SK-N-SH treated with all-trans-retinoic acid at 6 μM for 48 hours (cell line): ENCODE data around the gene AP3B1.

Experiments used
- ARNTL ChIP-seq: fragments of 450-650 bp; formaldehyde crosslinking; IDR thresholded peaks from 2 replicates; pipeline ENCODE4 v1.5.0; 2020; ENCODE audit warnings: low read depth, mild to moderate bottlenecking, moderate library complexity, borderline replicate concordance
- BACH2 ChIP-seq: fragments of 250-450 bp; sonication (Bioruptor Pico); IDR thresholded peaks from 2 replicates; pipeline ENCODE4 v1.9.0; 2021; ENCODE audit warnings: mild to moderate bottlenecking, borderline replicate concordance
- CREB5 ChIP-seq: fragments of 250-450 bp; sonication (Bioruptor Pico); IDR thresholded peaks from 2 replicates; pipeline ENCODE4 v1.5.1; 2020; ENCODE audit warnings: low read depth, mild to moderate bottlenecking, moderate library complexity
- CSDC2 ChIP-seq: fragments of 250-450 bp; sonication (Bioruptor Pico); IDR thresholded peaks from 2 replicates; pipeline ENCODE4 v1.5.0; 2020; ENCODE audit warnings: mild to moderate bottlenecking, moderate library complexity
- PATZ1 ChIP-seq: fragments of 250-450 bp; sonication (Bioruptor Pico); IDR thresholded peaks from 2 replicates; pipeline ENCODE4 v1.8.0; 2020; ENCODE audit warnings: mild to moderate bottlenecking, moderate library complexity, borderline replicate concordance
- RARB ChIP-seq: fragments of 250-450 bp; sonication (Bioruptor Pico); IDR thresholded peaks from 2 replicates; pipeline ENCODE4 v1.8.0; 2021; ENCODE audit warnings: mild to moderate bottlenecking, moderate library complexity
- SNAI2 ChIP-seq: fragments of 250-450 bp; sonication (Bioruptor Pico); IDR thresholded peaks from 2 replicates; pipeline ENCODE4 v1.5.0; 2020; ENCODE audit warnings: mild to moderate bottlenecking, moderate library complexity
- TCF4 ChIP-seq: fragments of 250-450 bp; sonication (Bioruptor Pico); IDR thresholded peaks from 2 replicates; pipeline ENCODE4 v1.8.0; 2021; ENCODE audit warnings: mild to moderate bottlenecking, moderate library complexity, borderline replicate concordance
- TSHZ2 ChIP-seq: fragments of 250-450 bp; sonication (Bioruptor Pico); IDR thresholded peaks from 2 replicates; pipeline ENCODE4 v1.5.0; 2020; ENCODE audit warnings: mild to moderate bottlenecking, moderate library complexity
- ZC3H10 ChIP-seq: fragments of 250-450 bp; sonication (Bioruptor Pico); IDR thresholded peaks from 2 replicates; pipeline ENCODE4 v1.5.1; 2021; ENCODE audit warnings: mild to moderate bottlenecking, moderate library complexity
- ZFP3 ChIP-seq: fragments of 250-450 bp; sonication (Bioruptor Pico); IDR thresholded peaks from 2 replicates; pipeline ENCODE4 v1.5.0; 2020; ENCODE audit warnings: mild to moderate bottlenecking, moderate library complexity
- ZFP30 ChIP-seq: fragments of 450-650 bp; formaldehyde crosslinking; IDR thresholded peaks from 2 replicates; pipeline ENCODE4 v1.5.0; 2022; ENCODE audit warnings: mild to moderate bottlenecking, moderate library complexity
- ZNF565 ChIP-seq: fragments of 450-650 bp; formaldehyde crosslinking; conservative IDR thresholded peaks from 2 replicates; pipeline ENCODE4 v1.5.0; 2020; ENCODE audit warnings: low read depth, mild to moderate bottlenecking, moderate library complexity
- ZNF8 ChIP-seq: fragments of 450-650 bp; formaldehyde crosslinking; IDR thresholded peaks from 2 replicates; pipeline ENCODE4 v1.5.0; 2020; ENCODE audit warnings: mild to moderate bottlenecking, moderate library complexity

- TF ChIP-seq CREB5 (CRISPR knock-in tag) (no peak), PATZ1 (CRISPR knock-in tag) (no peak), RARB (CRISPR knock-in tag) (no peak), SNAI2 (CRISPR knock-in tag) (no peak), TCF4 (no peak), ZNF8 (CRISPR knock-in tag) (no peak), ZFP30 (CRISPR knock-in tag) (no peak), TSHZ2 (no peak), ZNF565 (CRISPR knock-in tag) (no peak), ARNTL (CRISPR knock-in tag) (no peak), BACH2 (CRISPR knock-in tag) (no peak), ZFP3 (CRISPR knock-in tag) (no peak), CSDC2 (CRISPR knock-in tag) (no peak), ZC3H10 (CRISPR knock-in tag) (no peak)
These were observed 299.6 kb downstream of the AP3B1 start for GRCh38 chr5:77994943-77995342.
